Measurements from ENCODE around the gene SRP9. TPM values are rescaled to one million over a fixed set of nuclear protein-coding genes. Genes with fewer than 3 reads are reported as not detected.
"Not testable (repeated sequence)": the region's sequence is repeated elsewhere in the genome, so short reads cannot be mapped to it uniquely, and the experiment has no call there.

Gene SRP9
- total RNA-seq, 2 experiments from 2014 or later = 263 to 308 TPM

DNA sequence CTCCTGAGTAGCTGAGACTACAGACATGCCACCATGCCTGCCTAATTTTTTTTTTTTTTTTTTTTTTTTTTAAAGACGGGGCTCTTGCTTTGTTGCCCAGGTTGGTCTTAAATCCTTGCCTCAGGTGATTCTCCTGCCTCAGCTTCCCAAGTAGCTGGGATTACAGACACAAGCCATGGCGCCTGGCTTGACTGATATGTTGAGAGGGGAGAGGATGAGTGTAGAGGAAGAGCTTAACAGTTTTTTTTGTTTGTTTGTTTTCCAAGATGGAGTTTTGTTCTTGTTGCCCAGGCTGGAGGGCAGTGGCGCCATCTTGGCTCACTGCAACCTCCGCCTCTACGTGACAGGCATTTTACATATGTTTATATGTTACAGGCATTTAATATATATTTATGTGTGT, 2.5 kb downstream of the SRP9 start:
- Mint-ChIP-seq H3K27ac (peak overlapping the region; percentile 49), H3K9me3 (ENCODE audit: low read depth) (no peaks in the 10 kb centered on the region), H3K4me3 (no peak overlapping the region), H3K36me3 (ENCODE audit: low read depth) (peaks cover 35% of the 10 kb centered on the region), H3K4me1 (peaks cover 38% of the 10 kb centered on the region), H3K27me3 (no peaks in the 10 kb centered on the region)
- no peak for ATAC-seq
- DNase-seq = no peak
- intact Hi-C loops (cut with DNase I, micrococcal nuclease) = no loop called here
- ChIA-PET POLR2A (interaction anchor here (0.6 to 0.7 kb wide), 3 partner anchors 12 to 1282 kb away, joined by 3 to 10 read pairs (median 7); no protein-coding TSS in a partner anchor), CTCF (interaction anchor here (0.6 to 3.4 kb wide), 6 partner anchors 8 to 307 kb away, joined by 3 to 13 read pairs (median 4); no protein-coding TSS in a partner anchor)

GRCh38 chr1:225780630-225781029, 3.0 kb downstream of the SRP9 start:
- intact Hi-C loops (cut with DNase I, micrococcal nuclease) = no loop called here
- H3K4me3 Mint-ChIP-seq = no peak overlapping the region
- POLR2A ChIA-PET = no interaction called here
- ATAC-seq (no peak), DNase-seq (no peak)
- H3K9me3 Mint-ChIP-seq (ENCODE audit: low read depth) = no peaks in the 10 kb centered on the region
- H3K27ac Mint-ChIP-seq = peak overlapping the region; percentile 16
- H3K4me1 Mint-ChIP-seq = peaks cover 38% of the 10 kb centered on the region
- CTCF ChIA-PET = interaction anchor here (0.9 kb wide), 1 partner anchor 307 kb away, joined by 4 read pairs; no protein-coding TSS in a partner anchor
- peaks cover 39% of the 10 kb centered on the region for H3K36me3 Mint-ChIP-seq (ENCODE audit: low read depth)
- H3K27me3 Mint-ChIP-seq = no peaks in the 10 kb centered on the region

DNA sequence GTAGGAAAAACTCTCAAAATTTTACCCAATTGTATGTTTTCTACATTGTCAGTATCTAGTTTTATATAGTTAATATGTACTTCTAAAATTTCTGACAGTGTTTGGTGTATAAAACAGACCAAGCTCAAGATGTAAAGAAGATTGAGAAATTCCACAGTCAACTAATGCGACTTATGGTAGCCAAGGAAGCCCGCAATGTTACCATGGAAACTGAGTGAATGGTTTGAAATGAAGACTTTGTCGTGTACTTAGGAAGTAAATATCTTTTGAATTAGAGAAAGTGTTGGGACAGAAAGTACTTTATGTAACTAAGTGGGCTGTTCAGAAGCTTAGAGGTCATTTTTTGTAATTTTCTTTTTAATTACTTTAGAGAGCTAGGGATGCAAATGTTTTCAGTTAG, 11.5 kb downstream of the SRP9 start:
- ATAC-seq; H3K4me1 Mint-ChIP-seq; DNase-seq; H3K4me3 Mint-ChIP-seq; H3K27ac Mint-ChIP-seq; H3K27me3 Mint-ChIP-seq; POLR2A ChIA-PET; intact Hi-C loops (cut with DNase I, micrococcal nuclease); H3K9me3 Mint-ChIP-seq (ENCODE audit: low read depth): not testable (repeated sequence)
- CTCF ChIA-PET = interaction anchor here (1.3 kb wide), 1 partner anchor 11 kb away, joined by 3 read pairs; no protein-coding TSS in a partner anchor
- H3K36me3 Mint-ChIP-seq (ENCODE audit: low read depth) = peaks cover 69% of the 10 kb centered on the region

DNA sequence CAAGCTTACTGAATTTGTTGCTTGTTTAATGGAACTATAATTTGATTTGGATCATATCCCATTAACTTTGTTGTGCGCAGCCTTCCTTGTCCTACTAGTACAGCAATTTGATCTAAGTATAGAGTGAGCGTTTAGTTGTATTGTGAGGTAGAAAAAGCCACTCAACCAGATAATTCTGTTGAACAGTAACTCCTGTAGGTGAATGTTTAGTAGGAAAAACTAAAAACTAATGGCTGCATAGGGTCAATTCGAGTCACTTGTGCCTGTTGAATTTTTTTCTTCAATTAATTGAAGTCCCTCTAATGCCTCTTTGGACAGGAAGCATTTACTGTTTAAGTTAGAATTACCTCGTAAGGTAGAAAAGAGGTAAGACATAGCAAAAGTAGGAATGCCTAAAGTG, 17.3 kb downstream of the SRP9 start:
- Mint-ChIP-seq H3K4me3 (no peak overlapping the region), H3K36me3 (ENCODE audit: low read depth) (peaks cover 50% of the 10 kb centered on the region), H3K27me3 (no peaks in the 10 kb centered on the region), H3K9me3 (ENCODE audit: low read depth) (peaks cover 5% of the 10 kb centered on the region), H3K4me1 (no peaks in the 10 kb centered on the region), H3K27ac (no peak overlapping the region)
- no peak for DNase-seq
- ChIA-PET CTCF (no interaction called here), POLR2A (no interaction called here)
- no peak for ATAC-seq
- intact Hi-C loops (cut with DNase I, micrococcal nuclease) = no loop called here

GRCh38 chr1:225796097-225796496, 18.5 kb downstream of the SRP9 start:
- peaks cover 41% of the 10 kb centered on the region for H3K36me3 Mint-ChIP-seq (ENCODE audit: low read depth)
- H3K9me3 Mint-ChIP-seq (ENCODE audit: low read depth); H3K4me3 Mint-ChIP-seq; DNase-seq; H3K4me1 Mint-ChIP-seq; ATAC-seq; H3K27me3 Mint-ChIP-seq; POLR2A ChIA-PET; H3K27ac Mint-ChIP-seq; intact Hi-C loops (cut with DNase I, micrococcal nuclease): not testable (repeated sequence)
- CTCF ChIA-PET = interaction anchor here (0.6 to 1.7 kb wide), 2 partner anchors 18 to 49 kb away, joined by 3 to 5 read pairs; partner anchors contain the start of gene SRP9

- CTCF ChIA-PET; H3K27ac Mint-ChIP-seq; POLR2A ChIA-PET; ATAC-seq; intact Hi-C loops (cut with DNase I, micrococcal nuclease); H3K9me3 Mint-ChIP-seq (ENCODE audit: low read depth); H3K27me3 Mint-ChIP-seq; H3K4me1 Mint-ChIP-seq; DNase-seq; H3K4me3 Mint-ChIP-seq; H3K36me3 Mint-ChIP-seq (ENCODE audit: low read depth): not testable (repeated sequence)
Observed at GRCh38 chr1:225801146-225801545, 23.5 kb downstream of the SRP9 start.

GRCh38 chr1:225806249-225806648, 28.6 kb downstream of the SRP9 start:
- intact Hi-C loops (cut with DNase I, micrococcal nuclease) = no loop called here
- CTCF ChIA-PET = no interaction called here
- Mint-ChIP-seq H3K27ac (no peak overlapping the region), H3K27me3 (peaks cover 4% of the 10 kb centered on the region), H3K4me3 (no peak overlapping the region), H3K4me1 (peaks cover 8% of the 10 kb centered on the region), H3K9me3 (ENCODE audit: low read depth) (no peaks in the 10 kb centered on the region), H3K36me3 (ENCODE audit: low read depth) (no peaks in the 10 kb centered on the region)
- POLR2A ChIA-PET = no interaction called here
- ATAC-seq = no peak
- no peak for DNase-seq

GRCh38 chr1:225806736-225807135, 29.1 kb downstream of the SRP9 start:
- CTCF ChIA-PET, POLR2A ChIA-PET: not testable (repeated sequence)

DNA sequence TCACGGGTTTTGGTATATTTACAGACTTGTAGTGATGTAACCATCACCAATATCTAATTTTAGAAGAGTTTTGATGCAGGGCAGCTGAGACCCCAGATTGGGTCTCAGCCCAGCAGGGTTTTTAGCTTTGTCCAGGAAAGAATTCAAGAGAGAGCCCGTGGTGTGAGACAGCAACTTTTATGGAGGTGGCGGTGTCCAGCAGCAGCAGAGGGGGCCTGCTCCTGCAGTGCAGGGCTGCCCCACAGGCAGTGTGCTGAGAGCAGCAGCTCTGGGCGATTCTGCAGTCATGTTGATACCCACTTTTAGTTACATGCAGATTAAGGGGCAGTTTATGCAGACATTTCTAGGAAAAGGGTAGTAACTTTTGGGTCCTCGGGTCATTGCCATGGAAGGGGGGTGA, 30.5 kb downstream of the SRP9 start:
- intact Hi-C loops (cut with DNase I, micrococcal nuclease) = no loop called here
- Mint-ChIP-seq H3K9me3 (ENCODE audit: low read depth) (no peaks in the 10 kb centered on the region), H3K4me3 (no peak overlapping the region), H3K36me3 (ENCODE audit: low read depth) (no peaks in the 10 kb centered on the region), H3K4me1 (peaks cover 8% of the 10 kb centered on the region), H3K27me3 (peaks cover 4% of the 10 kb centered on the region), H3K27ac (no peak overlapping the region)
- CTCF ChIA-PET = interaction anchor here (1.0 to 1.4 kb wide), 2 partner anchors 10 to 58 kb away, joined by 3 to 6 read pairs; no protein-coding TSS in a partner anchor
- ATAC-seq (no peak), DNase-seq (no peak)
- POLR2A ChIA-PET = no interaction called here

More at GRCh38 chr1:225806736-225807135, 29.1 kb downstream of the SRP9 start:
- H3K27ac Mint-ChIP-seq; intact Hi-C loops (cut with DNase I, micrococcal nuclease); DNase-seq; H3K9me3 Mint-ChIP-seq (ENCODE audit: low read depth); H3K4me3 Mint-ChIP-seq; H3K4me1 Mint-ChIP-seq; ATAC-seq; H3K36me3 Mint-ChIP-seq (ENCODE audit: low read depth); H3K27me3 Mint-ChIP-seq: not testable (repeated sequence)

GRCh38 chr1:225809842-225810578, 32.4 kb downstream of the SRP9 start, which contains the start of gene EPHX1:
TSS of gene EPHX1 (plus strand) at chr1:225810124. CDS start at chr1:225828730, 18,606 bp downstream.
- peaks cover 8% of the 10 kb centered on the region for H3K4me1 Mint-ChIP-seq
- peaks cover 4% of the 10 kb centered on the region for H3K27me3 Mint-ChIP-seq
- POLR2A ChIA-PET = interaction anchor here (0.8 kb wide), 1 partner anchor 32 kb away, joined by 3 read pairs; the partner anchor contains the start of gene SRP9
- CTCF ChIA-PET = interaction anchor here (0.6 to 1.1 kb wide), 5 partner anchors 10 to 327 kb away, joined by 3 to 5 read pairs (median 3); partner anchors contain the start of gene PYCR2
- no peaks in the 10 kb centered on the region for H3K36me3 Mint-ChIP-seq (ENCODE audit: low read depth)
- ATAC-seq (peak; percentile 98), DNase-seq (peak; percentile 84)
- H3K9me3 Mint-ChIP-seq (ENCODE audit: low read depth) = no peaks in the 10 kb centered on the region
- H3K4me3 Mint-ChIP-seq = peak within 1 kb of the TSS; percentile 75
- intact Hi-C loops (cut with DNase I, micrococcal nuclease) = loop anchor here in 1 of 2 experiments (1.0 kb wide), 2 partner anchors 33 to 166 kb away; partner anchors contain the start of gene SRP9
- no peak within 1 kb of the TSS for H3K27ac Mint-ChIP-seq

DNA sequence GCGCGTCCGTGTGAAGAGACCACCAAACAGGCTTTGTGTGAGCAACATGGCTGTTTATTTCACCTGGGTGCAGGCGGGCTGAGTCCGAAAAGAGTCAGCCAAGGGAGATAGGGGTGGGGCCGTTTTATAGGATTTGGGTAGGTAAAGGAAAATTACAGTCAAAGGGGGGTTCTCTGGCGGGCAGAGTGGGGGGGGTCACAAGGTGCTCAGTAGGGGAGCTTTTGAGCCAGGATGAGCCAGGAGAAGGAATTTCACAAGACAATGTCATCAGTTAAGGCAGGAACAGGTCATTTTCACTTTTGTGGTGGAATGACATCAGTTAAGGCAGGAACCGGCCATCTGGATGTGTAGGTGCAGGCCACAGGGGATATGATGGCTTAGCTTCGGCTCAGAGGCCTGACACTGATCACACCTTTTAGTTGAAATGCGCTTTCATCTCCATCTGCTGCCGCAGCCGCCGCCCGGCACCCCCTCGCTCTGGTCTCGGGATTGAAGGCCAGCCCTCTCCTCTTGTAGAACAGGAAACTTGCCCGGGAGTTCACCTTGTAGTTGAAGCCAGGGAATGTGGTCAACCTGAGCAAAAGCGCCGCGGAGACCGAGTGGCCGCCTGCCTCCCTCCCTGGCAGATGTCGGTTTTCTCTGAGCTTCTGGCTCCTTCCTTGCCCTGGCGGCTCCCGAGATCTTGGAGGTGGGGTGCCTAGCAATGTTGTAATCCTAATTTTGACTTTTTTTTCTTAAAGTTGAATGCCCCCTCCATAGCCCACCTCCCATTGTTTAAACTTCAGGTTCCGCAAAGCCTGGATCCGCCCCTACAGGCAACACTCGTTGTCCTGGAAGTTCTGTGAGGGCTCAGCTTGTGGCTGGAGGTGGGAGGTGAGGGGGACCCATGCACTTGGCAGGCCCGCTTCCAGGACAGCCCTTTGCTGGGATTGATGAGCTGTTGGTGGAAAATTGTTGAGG, 33.2 kb downstream of the SRP9 start:
- not testable (repeated sequence) for H3K27ac Mint-ChIP-seq; H3K36me3 Mint-ChIP-seq (ENCODE audit: low read depth); H3K27me3 Mint-ChIP-seq; DNase-seq; H3K9me3 Mint-ChIP-seq (ENCODE audit: low read depth); H3K4me1 Mint-ChIP-seq; ATAC-seq
- intact Hi-C loops (cut with DNase I, micrococcal nuclease) = loop anchor here in 1 of 2 experiments (1.0 kb wide), 1 partner anchor 34 kb away; the partner anchor contains the start of gene SRP9
- ChIA-PET CTCF (interaction anchor here (0.7 to 1.1 kb wide), 4 partner anchors 15 to 1660 kb away, joined by 3 to 5 read pairs (median 3); partner anchors contain the start of gene PYCR2), POLR2A (interaction anchor here (0.6 to 0.8 kb wide), 2 partner anchors 33 kb away, joined by 3 read pairs; partner anchors contain the start of gene SRP9)
- peak overlapping the region; percentile 56 for H3K4me3 Mint-ChIP-seq

Data from activated CD4-positive, alpha-beta T cell treated with anti-CD3 and anti-CD28 coated beads for 36 hours (primary cell).